ENCODE results near the gene CLSTN2. TPM values are rescaled to one million over a fixed set of nuclear protein-coding genes. Genes with fewer than 3 reads are reported as not detected.

The CLSTN2 gene
- polyA plus RNA-seq, 4 donors = under 0.01 to 1.2 (median 0.84) TPM; not detected in 1

- 10 to 43% (median 18%) methylated on average over 1 of the region's 1 CpG for WGBS, 3 donors
- H3K36me3 ChIP-seq (ENCODE audit: control insufficient read depth in 3 of 3, insufficient read depth in 2 of 3, low read depth in 1 of 3, low read length in 3 of 3) = no peaks in the 10 kb centered on the region
- H3K4me1 ChIP-seq (ENCODE audit: control insufficient read depth in 3 of 3, insufficient read depth in 2 of 3, low read depth in 1 of 3, low read length in 2 of 3) = no peaks in the 10 kb centered on the region
- no peak overlapping the region for H3K4me3 ChIP-seq (ENCODE audit: low read depth in 1 of 3, low read length in 3 of 3)
- FAIRE-seq (no peak), DNase-seq (no peak)
- H3K9me3 ChIP-seq (ENCODE audit: control insufficient read depth in 2 of 2, insufficient read depth in 1 of 2, low read depth in 1 of 2, low read length in 1 of 2) = no peaks in the 10 kb centered on the region
- H3K27ac ChIP-seq (ENCODE audit: low read depth in 1 of 3, low read length in 2 of 3) = no peak overlapping the region
- peaks cover 0 to under 1% (median 0%) of the 10 kb centered on the region in 3 donors for H3K27me3 ChIP-seq (ENCODE audit: control insufficient read depth in 3 of 3, insufficient read depth in 3 of 3, low read length in 3 of 3)
Observed at GRCh38 chr3:140580746-140581145, 645.8 kb downstream of the CLSTN2 start.

GRCh38 chr3:140584549-140584948 lies 649.6 kb downstream of the CLSTN2 start:
- DNase-seq (no peak), FAIRE-seq (no peak)
- Histone ChIP-seq H3K27ac (ENCODE audit: low read depth in 1 of 3, low read length in 2 of 3) (no peak overlapping the region), H3K27me3 (ENCODE audit: control insufficient read depth in 3 of 3, insufficient read depth in 3 of 3, low read length in 3 of 3) (peaks cover 0 to 4% (median 0%) of the 10 kb centered on the region in 3 donors), H3K9me3 (ENCODE audit: control insufficient read depth in 2 of 2, insufficient read depth in 1 of 2, low read depth in 1 of 2, low read length in 1 of 2) (no peaks in the 10 kb centered on the region), H3K36me3 (ENCODE audit: control insufficient read depth in 3 of 3, insufficient read depth in 2 of 3, low read depth in 1 of 3, low read length in 3 of 3) (no peaks in the 10 kb centered on the region), H3K4me3 (ENCODE audit: low read depth in 1 of 3, low read length in 3 of 3) (no peak overlapping the region), H3K4me1 (ENCODE audit: control insufficient read depth in 3 of 3, insufficient read depth in 2 of 3, low read depth in 1 of 3, low read length in 2 of 3) (no peaks in the 10 kb centered on the region)
- WGBS, 3 donors = 30 to 44% (median 36%) methylated on average over 1 of the region's 1 CpG

GRCh38 chr3:140585828-140586227 lies 650.8 kb downstream of the CLSTN2 start:
- no peak overlapping the region for H3K4me3 ChIP-seq (ENCODE audit: low read depth in 1 of 3, low read length in 3 of 3)
- no peaks in the 10 kb centered on the region for H3K9me3 ChIP-seq (ENCODE audit: control insufficient read depth in 2 of 2, insufficient read depth in 1 of 2, low read depth in 1 of 2, low read length in 1 of 2)
- peaks cover 0 to 4% (median 0%) of the 10 kb centered on the region in 3 donors for H3K27me3 ChIP-seq (ENCODE audit: control insufficient read depth in 3 of 3, insufficient read depth in 3 of 3, low read length in 3 of 3)
- H3K4me1 ChIP-seq (ENCODE audit: control insufficient read depth in 3 of 3, insufficient read depth in 2 of 3, low read depth in 1 of 3, low read length in 2 of 3) = no peaks in the 10 kb centered on the region
- H3K27ac ChIP-seq (ENCODE audit: low read depth in 1 of 3, low read length in 2 of 3) = no peak overlapping the region
- 65 to 71% (median 68%) methylated on average over 4 of the region's 4 CpGs for WGBS, 3 donors
- DNase-seq = no peak
- no peak for FAIRE-seq
- H3K36me3 ChIP-seq (ENCODE audit: control insufficient read depth in 3 of 3, insufficient read depth in 2 of 3, low read depth in 1 of 3, low read length in 3 of 3) = no peaks in the 10 kb centered on the region

- Histone ChIP-seq H3K4me3 (ENCODE audit: low read depth in 1 of 3, low read length in 3 of 3) (no peak overlapping the region), H3K4me1 (ENCODE audit: control insufficient read depth in 3 of 3, insufficient read depth in 2 of 3, low read depth in 1 of 3, low read length in 2 of 3) (no peaks in the 10 kb centered on the region), H3K27me3 (ENCODE audit: control insufficient read depth in 3 of 3, insufficient read depth in 3 of 3, low read length in 3 of 3) (peaks cover 0 to 4% (median 0%) of the 10 kb centered on the region in 3 donors), H3K9me3 (ENCODE audit: control insufficient read depth in 2 of 2, insufficient read depth in 1 of 2, low read depth in 1 of 2, low read length in 1 of 2) (no peaks in the 10 kb centered on the region), H3K36me3 (ENCODE audit: control insufficient read depth in 3 of 3, insufficient read depth in 2 of 3, low read depth in 1 of 3, low read length in 3 of 3) (no peaks in the 10 kb centered on the region), H3K27ac (ENCODE audit: low read depth in 1 of 3, low read length in 2 of 3) (no peak overlapping the region)
- DNase-seq = no peak
- no peak for FAIRE-seq
- WGBS, 3 donors = 50 to 69% (median 62%) methylated on average over 4 of the region's 4 CpGs
Observed at GRCh38 chr3:140586311-140586710, 651.3 kb downstream of the CLSTN2 start.

- H3K36me3 ChIP-seq (ENCODE audit: control insufficient read depth in 3 of 3, insufficient read depth in 2 of 3, low read depth in 1 of 3, low read length in 3 of 3) = no peaks in the 10 kb centered on the region
Observed at GRCh38 chr3:140588558-140588957, 653.6 kb downstream of the CLSTN2 start.

GRCh38 chr3:140593766-140594165 lies 658.8 kb downstream of the CLSTN2 start:
- DNase-seq (no peak), FAIRE-seq (no peak)
- Histone ChIP-seq H3K36me3 (ENCODE audit: control insufficient read depth in 3 of 3, insufficient read depth in 2 of 3, low read depth in 1 of 3, low read length in 3 of 3) (no peaks in the 10 kb centered on the region), H3K27ac (ENCODE audit: low read depth in 1 of 3, low read length in 2 of 3) (no peak overlapping the region), H3K9me3 (ENCODE audit: control insufficient read depth in 2 of 2, insufficient read depth in 1 of 2, low read depth in 1 of 2, low read length in 1 of 2) (no peaks in the 10 kb centered on the region), H3K27me3 (ENCODE audit: control insufficient read depth in 3 of 3, insufficient read depth in 3 of 3, low read length in 3 of 3) (no peaks in the 10 kb centered on the region), H3K4me3 (ENCODE audit: low read depth in 1 of 3, low read length in 3 of 3) (no peak overlapping the region), H3K4me1 (ENCODE audit: control insufficient read depth in 3 of 3, insufficient read depth in 2 of 3, low read depth in 1 of 3, low read length in 2 of 3) (no peaks in the 10 kb centered on the region)
- WGBS, 3 donors = 61 to 78% (median 69%) methylated on average over 3 of the region's 3 CpGs

More at GRCh38 chr3:140588558-140588957, 653.6 kb downstream of the CLSTN2 start:
- H3K9me3 ChIP-seq (ENCODE audit: control insufficient read depth in 2 of 2, insufficient read depth in 1 of 2, low read depth in 1 of 2, low read length in 1 of 2) = no peaks in the 10 kb centered on the region
- 45 to 54% (median 51%) methylated on average over 3 of the region's 3 CpGs for WGBS, 3 donors
- no peaks in the 10 kb centered on the region for H3K4me1 ChIP-seq (ENCODE audit: control insufficient read depth in 3 of 3, insufficient read depth in 2 of 3, low read depth in 1 of 3, low read length in 2 of 3)
- H3K27ac ChIP-seq (ENCODE audit: low read depth in 1 of 3, low read length in 2 of 3) = no peak overlapping the region
- FAIRE-seq (no peak), DNase-seq (no peak)
- no peak overlapping the region for H3K4me3 ChIP-seq (ENCODE audit: low read depth in 1 of 3, low read length in 3 of 3)
- peaks cover 0 to 4% (median 0%) of the 10 kb centered on the region in 3 donors for H3K27me3 ChIP-seq (ENCODE audit: control insufficient read depth in 3 of 3, insufficient read depth in 3 of 3, low read length in 3 of 3)

- Histone ChIP-seq H3K4me3 (ENCODE audit: low read depth in 1 of 3, low read length in 3 of 3) (no peak overlapping the region), H3K36me3 (ENCODE audit: control insufficient read depth in 3 of 3, insufficient read depth in 2 of 3, low read depth in 1 of 3, low read length in 3 of 3) (no peaks in the 10 kb centered on the region), H3K9me3 (ENCODE audit: control insufficient read depth in 2 of 2, insufficient read depth in 1 of 2, low read depth in 1 of 2, low read length in 1 of 2) (no peaks in the 10 kb centered on the region), H3K27ac (ENCODE audit: low read depth in 1 of 3, low read length in 2 of 3) (no peak overlapping the region), H3K27me3 (ENCODE audit: control insufficient read depth in 3 of 3, insufficient read depth in 3 of 3, low read length in 3 of 3) (no peaks in the 10 kb centered on the region), H3K4me1 (ENCODE audit: control insufficient read depth in 3 of 3, insufficient read depth in 2 of 3, low read depth in 1 of 3, low read length in 2 of 3) (no peaks in the 10 kb centered on the region)
- no peak for DNase-seq
- FAIRE-seq = no peak
- 58 to 66% (median 59%) methylated on average over 2 of the region's 2 CpGs for WGBS, 3 donors
Observed at GRCh38 chr3:140595295-140595694, 660.3 kb downstream of the CLSTN2 start.

- Histone ChIP-seq H3K4me3 (ENCODE audit: low read depth in 1 of 3, low read length in 3 of 3) (no peak overlapping the region), H3K4me1 (ENCODE audit: control insufficient read depth in 3 of 3, insufficient read depth in 2 of 3, low read depth in 1 of 3, low read length in 2 of 3) (no peaks in the 10 kb centered on the region), H3K27ac (ENCODE audit: low read depth in 1 of 3, low read length in 2 of 3) (no peak overlapping the region), H3K9me3 (ENCODE audit: control insufficient read depth in 2 of 2, insufficient read depth in 1 of 2, low read depth in 1 of 2, low read length in 1 of 2) (no peaks in the 10 kb centered on the region), H3K36me3 (ENCODE audit: control insufficient read depth in 3 of 3, insufficient read depth in 2 of 3, low read depth in 1 of 3, low read length in 3 of 3) (no peaks in the 10 kb centered on the region), H3K27me3 (ENCODE audit: control insufficient read depth in 3 of 3, insufficient read depth in 3 of 3, low read length in 3 of 3) (no peaks in the 10 kb centered on the region)
- no peak for FAIRE-seq
- DNase-seq = no peak
- WGBS, 3 donors = 84 to 92% (median 87%) methylated on average over 3 of the region's 3 CpGs
Observed at GRCh38 chr3:140597364-140597763, 662.4 kb downstream of the CLSTN2 start.

GRCh38 chr3:140597792-140598191 lies 662.8 kb downstream of the CLSTN2 start:
- 74 to 78% (median 76%) methylated on average over 2 of the region's 2 CpGs for WGBS, 3 donors
- no peaks in the 10 kb centered on the region for H3K27me3 ChIP-seq (ENCODE audit: control insufficient read depth in 3 of 3, insufficient read depth in 3 of 3, low read length in 3 of 3)
- no peaks in the 10 kb centered on the region for H3K9me3 ChIP-seq (ENCODE audit: control insufficient read depth in 2 of 2, insufficient read depth in 1 of 2, low read depth in 1 of 2, low read length in 1 of 2)
- no peak for DNase-seq
- H3K36me3 ChIP-seq (ENCODE audit: control insufficient read depth in 3 of 3, insufficient read depth in 2 of 3, low read depth in 1 of 3, low read length in 3 of 3) = no peaks in the 10 kb centered on the region
- no peaks in the 10 kb centered on the region for H3K4me1 ChIP-seq (ENCODE audit: control insufficient read depth in 3 of 3, insufficient read depth in 2 of 3, low read depth in 1 of 3, low read length in 2 of 3)
- no peak overlapping the region for H3K27ac ChIP-seq (ENCODE audit: low read depth in 1 of 3, low read length in 2 of 3)
- no peak overlapping the region for H3K4me3 ChIP-seq (ENCODE audit: low read depth in 1 of 3, low read length in 3 of 3)
- FAIRE-seq = no peak
